ENCODE results near the gene GATAD2A.

GATAD2A gene

GRCh38 chr19:19465436-19466070 lies 60.1 kb downstream of the GATAD2A start:
- DNase-seq, result no peak
- H2BK15ac ChIP-seq (ENCODE audit: low read depth, poor library complexity, severe bottlenecking), result peak overlapping the region; percentile 7
- H3K23ac ChIP-seq (ENCODE audit: low read length in 2 of 2), result no peak overlapping the region
- H4K91ac ChIP-seq (ENCODE audit: low read length), result peak overlapping the region; percentile 66
- WGBS, result 98% methylated on average over 12 of the region's 12 CpGs
- peaks cover 30% of the 10 kb centered on the region for H3K9me3 ChIP-seq (ENCODE audit: control insufficient read depth, low read length)
- H3K36me3 ChIP-seq (ENCODE audit: control insufficient read depth in 1 of 2, insufficient read depth in 2 of 2, low read depth in 1 of 2, low read length in 2 of 2), result peaks cover 29 to 36% of the 10 kb centered on the region in 2 experiments
- H3K4me3 ChIP-seq (ENCODE audit: insufficient read depth in 1 of 2, low read depth in 1 of 2, low read length in 2 of 2), result no peak overlapping the region
- H3K4me1 ChIP-seq (ENCODE audit: control insufficient read depth, insufficient read depth, low read depth, low read length), result peaks cover 47% of the 10 kb centered on the region
- peak overlapping the region in 1 of 2 experiments; percentile 37 for H3K18ac ChIP-seq (ENCODE audit: low read depth in 1 of 2, low read length in 2 of 2)
- H2BK120ac ChIP-seq (ENCODE audit: low read depth, low read length), result no peak overlapping the region
- no peak overlapping the region for H2AFZ ChIP-seq (ENCODE audit: low read depth, low read length)
- H3K79me1 ChIP-seq (replicated peaks; ENCODE audit: low read length, poor library complexity, severe bottlenecking), result peaks cover 18% of the 10 kb centered on the region
- no peak overlapping the region for H3K9ac ChIP-seq (ENCODE audit: low read length)
- H2BK5ac ChIP-seq (ENCODE audit: low read depth, low read length, poor library complexity, severe bottlenecking), result no peak overlapping the region
- no peak overlapping the region for H4K8ac ChIP-seq (ENCODE audit: low read length)
- peak overlapping the region in 1 of 2 experiments; percentile 70 for H2BK12ac ChIP-seq (ENCODE audit: low read length in 2 of 2)
- peak overlapping the region in 1 of 2 experiments; percentile 49 for H3K4ac ChIP-seq (ENCODE audit: low read depth in 1 of 2, low read length in 2 of 2)
- no peak overlapping the region for H3K27ac ChIP-seq (ENCODE audit: low read length, poor library complexity, severe bottlenecking)
- H3K4me2 ChIP-seq (ENCODE audit: low read length, poor library complexity, severe bottlenecking), result no peak overlapping the region
- H2AK5ac ChIP-seq (ENCODE audit: low read length, severe bottlenecking), result peak overlapping the region; percentile 27
- no peaks in the 10 kb centered on the region for H3K27me3 ChIP-seq (ENCODE audit: control insufficient read depth in 1 of 2, insufficient read depth in 1 of 2, low read length in 2 of 2)
- H3K14ac ChIP-seq (ENCODE audit: low read length in 2 of 2), result no peak overlapping the region

GRCh38 chr19:19466201-19466600 lies 60.7 kb downstream of the GATAD2A start:
- Histone ChIP-seq H3K36me3 (ENCODE audit: control insufficient read depth in 1 of 2, insufficient read depth in 2 of 2, low read depth in 1 of 2, low read length in 2 of 2) (peaks cover 29 to 36% of the 10 kb centered on the region in 2 experiments), H3K18ac (ENCODE audit: low read depth in 1 of 2, low read length in 2 of 2) (no peak overlapping the region), H3K4me1 (ENCODE audit: control insufficient read depth, insufficient read depth, low read depth, low read length) (peaks cover 42% of the 10 kb centered on the region), H3K4me3 (ENCODE audit: insufficient read depth in 1 of 2, low read depth in 1 of 2, low read length in 2 of 2) (no peak overlapping the region), H3K79me1 (replicated peaks; ENCODE audit: low read length, poor library complexity, severe bottlenecking) (peaks cover 20% of the 10 kb centered on the region), H3K27ac (ENCODE audit: low read length, poor library complexity, severe bottlenecking) (no peak overlapping the region), H3K4me2 (ENCODE audit: low read length, poor library complexity, severe bottlenecking) (no peak overlapping the region), H2AK5ac (ENCODE audit: low read length, severe bottlenecking) (no peak overlapping the region), H3K4ac (ENCODE audit: low read depth in 1 of 2, low read length in 2 of 2) (no peak overlapping the region), H4K8ac (ENCODE audit: low read length) (no peak overlapping the region), H3K27me3 (ENCODE audit: control insufficient read depth in 1 of 2, insufficient read depth in 1 of 2, low read length in 2 of 2) (no peaks in the 10 kb centered on the region), H4K91ac (ENCODE audit: low read length) (no peak overlapping the region), H3K9me3 (ENCODE audit: control insufficient read depth, low read length) (peaks cover 32% of the 10 kb centered on the region), H3K9ac (ENCODE audit: low read length) (no peak overlapping the region), H3K14ac (ENCODE audit: low read length in 2 of 2) (no peak overlapping the region), H2BK15ac (ENCODE audit: low read depth, poor library complexity, severe bottlenecking) (no peak overlapping the region), H2BK120ac (ENCODE audit: low read depth, low read length) (no peak overlapping the region), H2BK12ac (ENCODE audit: low read length in 2 of 2) (no peak overlapping the region), H2AFZ (ENCODE audit: low read depth, low read length) (no peak overlapping the region), H3K23ac (ENCODE audit: low read length in 2 of 2) (no peak overlapping the region), H2BK5ac (ENCODE audit: low read depth, low read length, poor library complexity, severe bottlenecking) (no peak overlapping the region)
- no peak for DNase-seq
- WGBS, result over 99% methylated on average over 6 of the region's 6 CpGs

- WGBS, result 100% methylated on average over 1 of the region's 2 CpGs
Observed at GRCh38 chr19:19468424-19469050, 63.1 kb downstream of the GATAD2A start.

GRCh38 chr19:19470579-19470978 lies 65.1 kb downstream of the GATAD2A start:
- no peak overlapping the region for H4K91ac ChIP-seq (ENCODE audit: low read length)
- H3K27me3 ChIP-seq (ENCODE audit: control insufficient read depth in 1 of 2, insufficient read depth in 1 of 2, low read length in 2 of 2), result no peaks in the 10 kb centered on the region
- H3K4me3 ChIP-seq (ENCODE audit: insufficient read depth in 1 of 2, low read depth in 1 of 2, low read length in 2 of 2), result no peak overlapping the region
- H4K8ac ChIP-seq (ENCODE audit: low read length), result no peak overlapping the region
- H3K14ac ChIP-seq (ENCODE audit: low read length in 2 of 2), result no peak overlapping the region
- H3K18ac ChIP-seq (ENCODE audit: low read depth in 1 of 2, low read length in 2 of 2), result no peak overlapping the region
- H3K27ac ChIP-seq (ENCODE audit: low read length, poor library complexity, severe bottlenecking), result no peak overlapping the region
- no peak overlapping the region for H2AFZ ChIP-seq (ENCODE audit: low read depth, low read length)
- H3K36me3 ChIP-seq (ENCODE audit: control insufficient read depth in 1 of 2, insufficient read depth in 2 of 2, low read depth in 1 of 2, low read length in 2 of 2), result peaks cover 42 to 54% of the 10 kb centered on the region in 2 experiments
- no peak overlapping the region for H3K4me2 ChIP-seq (ENCODE audit: low read length, poor library complexity, severe bottlenecking)
- H3K9me3 ChIP-seq (ENCODE audit: control insufficient read depth, low read length), result peaks cover 32% of the 10 kb centered on the region
- H2BK15ac ChIP-seq (ENCODE audit: low read depth, poor library complexity, severe bottlenecking), result no peak overlapping the region
- no peak overlapping the region for H2BK5ac ChIP-seq (ENCODE audit: low read depth, low read length, poor library complexity, severe bottlenecking)
- H2AK5ac ChIP-seq (ENCODE audit: low read length, severe bottlenecking), result no peak overlapping the region
- DNase-seq, result no peak
- no peak overlapping the region for H2BK12ac ChIP-seq (ENCODE audit: low read length in 2 of 2)
- 97% methylated on average over 2 of the region's 3 CpGs for WGBS
- no peak overlapping the region for H3K4ac ChIP-seq (ENCODE audit: low read depth in 1 of 2, low read length in 2 of 2)
- no peak overlapping the region for H3K23ac ChIP-seq (ENCODE audit: low read length in 2 of 2)
- peaks cover 16% of the 10 kb centered on the region for H3K4me1 ChIP-seq (ENCODE audit: control insufficient read depth, insufficient read depth, low read depth, low read length)
- H2BK120ac ChIP-seq (ENCODE audit: low read depth, low read length), result no peak overlapping the region
- H3K79me1 ChIP-seq (replicated peaks; ENCODE audit: low read length, poor library complexity, severe bottlenecking), result peaks cover 36% of the 10 kb centered on the region
- no peak overlapping the region for H3K9ac ChIP-seq (ENCODE audit: low read length)

More at GRCh38 chr19:19468424-19469050, 63.1 kb downstream of the GATAD2A start:
- no peak overlapping the region for H2AFZ ChIP-seq (ENCODE audit: low read depth, low read length)
- H3K9me3 ChIP-seq (ENCODE audit: control insufficient read depth, low read length), result peaks cover 32% of the 10 kb centered on the region
- no peak overlapping the region for H2AK5ac ChIP-seq (ENCODE audit: low read length, severe bottlenecking)
- peak; percentile 43 for DNase-seq
- peaks cover 37% of the 10 kb centered on the region for H3K79me1 ChIP-seq (replicated peaks; ENCODE audit: low read length, poor library complexity, severe bottlenecking)
- H3K14ac ChIP-seq (ENCODE audit: low read length in 2 of 2), result no peak overlapping the region
- no peak overlapping the region for H4K8ac ChIP-seq (ENCODE audit: low read length)
- H3K27ac ChIP-seq (ENCODE audit: low read length, poor library complexity, severe bottlenecking), result no peak overlapping the region
- no peak overlapping the region for H3K4ac ChIP-seq (ENCODE audit: low read depth in 1 of 2, low read length in 2 of 2)
- H3K27me3 ChIP-seq (ENCODE audit: control insufficient read depth in 1 of 2, insufficient read depth in 1 of 2, low read length in 2 of 2), result no peaks in the 10 kb centered on the region
- H3K18ac ChIP-seq (ENCODE audit: low read depth in 1 of 2, low read length in 2 of 2), result no peak overlapping the region
- no peak overlapping the region for H3K9ac ChIP-seq (ENCODE audit: low read length)
- no peak overlapping the region for H2BK12ac ChIP-seq (ENCODE audit: low read length in 2 of 2)
- no peak overlapping the region for H3K4me3 ChIP-seq (ENCODE audit: insufficient read depth in 1 of 2, low read depth in 1 of 2, low read length in 2 of 2)
- H2BK15ac ChIP-seq (ENCODE audit: low read depth, poor library complexity, severe bottlenecking), result no peak overlapping the region
- H2BK5ac ChIP-seq (ENCODE audit: low read depth, low read length, poor library complexity, severe bottlenecking), result no peak overlapping the region
- no peak overlapping the region for H3K4me2 ChIP-seq (ENCODE audit: low read length, poor library complexity, severe bottlenecking)
- H2BK120ac ChIP-seq (ENCODE audit: low read depth, low read length), result no peak overlapping the region
- no peak overlapping the region for H4K91ac ChIP-seq (ENCODE audit: low read length)
- H3K36me3 ChIP-seq (ENCODE audit: control insufficient read depth in 1 of 2, insufficient read depth in 2 of 2, low read depth in 1 of 2, low read length in 2 of 2), result peaks cover 43 to 49% of the 10 kb centered on the region in 2 experiments
- no peak overlapping the region for H3K23ac ChIP-seq (ENCODE audit: low read length in 2 of 2)
- peaks cover 19% of the 10 kb centered on the region for H3K4me1 ChIP-seq (ENCODE audit: control insufficient read depth, insufficient read depth, low read depth, low read length)

Measured in mesenchymal stem cell (in vitro differentiated cells and primary cell).